Lower leg skin (tissue), 4 donors: ENCODE results near the gene COL9A2. TPM values are rescaled to one million over a fixed set of nuclear protein-coding genes. Genes with fewer than 3 reads are reported as not detected.

Experiments used
- DNase-seq, 2 donors: peaks; one replicate each; pipeline ENCODE4 v3.0.0-alpha.2; 2019; ENCODE audit warnings: low spot score in 2 of 2
- H3K4me3 ChIP-seq: fragments of 200-600 bp; sonication (generic); 2 replicates; pipeline ENCODE4 v1.5.1; 2017; ENCODE audit warnings: mild to moderate bottlenecking, low read depth; ENCODE audit not compliant: poor library complexity, severe bottlenecking
- CTCF ChIP-seq, 3 donors: fragments of 450-650 bp; IDR thresholded peaks; one replicate each; pipeline ENCODE4 v1.5.1; 2016; ENCODE audit warnings: antibody characterized with exemption in 3 of 3, mild to moderate bottlenecking in 3 of 3, moderate library complexity in 2 of 3
- POLR2A ChIP-seq, 2 donors: fragments of 450-650 bp; IDR thresholded peaks; one replicate each; pipeline ENCODE4 v1.6.1; 2016 to 2017; ENCODE audit warnings: antibody characterized with exemption in 2 of 2, mild to moderate bottlenecking in 1 of 2, moderate library complexity in 1 of 2
- WGBS, 2 donors: methylation state at CpG; one replicate each; pipeline ENCODE4 v1.1.5; 2018; 5-methylcytosine and 5-hydroxymethylcytosine counted together
- intact Hi-C: fragments of 100-400 bp; cut with DNase I; formaldehyde crosslinking; loops from one replicate; pipeline ENCODE4 v1.15.0; 2023; ENCODE audit warnings: low total_unique reads
- total RNA-seq, 4 donors: library from RNA; depleted of rRNA; stranded (reverse); fragments of >200 nt; gene quantifications; one replicate each; pipeline ENCODE4 v1.1.0, GENCODE V29; 2016

The COL9A2 gene
- total RNA-seq, 4 donors from 2014 or later, result 2.4 to 8.7 (median 4.3) TPM

- TF ChIP-seq POLR2A (IDR thresholded peaks at IDR 0.05), result no peak
- no peak for TF ChIP-seq CTCF (IDR thresholded peaks at IDR 0.05)
- H3K4me3 ChIP-seq, result no peak overlapping the region
- intact Hi-C loops, result no loop called here
- WGBS, 2 donors, result 86 to 92% methylated on average over 5 of the region's 5 CpGs
- no peak for DNase-seq
Measured at GRCh38 chr1:40313329-40313957, 3.6 kb downstream of the COL9A2 start.

- no peak overlapping the region for H3K4me3 ChIP-seq
- no peak for TF ChIP-seq CTCF (IDR thresholded peaks at IDR 0.05)
- TF ChIP-seq POLR2A (IDR thresholded peaks at IDR 0.05), result no peak
- WGBS, 2 donors, result 64 to 71% methylated on average over 10 of the region's 10 CpGs
- intact Hi-C loops, result no loop called here
- DNase-seq, result no peak
Measured at GRCh38 chr1:40312238-40313205, 4.6 kb downstream of the COL9A2 start.

- no peak for DNase-seq
- TF ChIP-seq CTCF (IDR thresholded peaks at IDR 0.05) (no peak), POLR2A (IDR thresholded peaks at IDR 0.05) (no peak)
- intact Hi-C loops, result no loop called here
- no peak overlapping the region for H3K4me3 ChIP-seq
- 93 to 96% methylated on average over 5 of the region's 5 CpGs for WGBS, 2 donors
Measured at GRCh38 chr1:40311692-40312091, 5.4 kb downstream of the COL9A2 start.

GRCh38 chr1:40310983-40311642 lies 6.0 kb downstream of the COL9A2 start:
- 81 to 87% methylated on average over 22 of the region's 22 CpGs for WGBS, 2 donors
- intact Hi-C loops, result no loop called here
- no peak for TF ChIP-seq CTCF (IDR thresholded peaks at IDR 0.05)

GRCh38 chr1:40310129-40310461 lies 7.0 kb downstream of the COL9A2 start:
- TF ChIP-seq CTCF (IDR thresholded peaks at IDR 0.05) (no peak), POLR2A (IDR thresholded peaks at IDR 0.05) (no peak)
- H3K4me3 ChIP-seq, result no peak overlapping the region
- DNase-seq, result no peak
- WGBS, 2 donors, result 97 to 100% methylated on average over 2 of the region's 2 CpGs
- intact Hi-C loops, result no loop called here

More at GRCh38 chr1:40310983-40311642, 6.0 kb downstream of the COL9A2 start:
- DNase-seq, result peak in 1 of 2 donors; percentile 78
- no peak overlapping the region for H3K4me3 ChIP-seq
